IPS-20b (cell line): ENCODE results near the gene NOS3.

Experiments
- H3K27ac ChIP-seq: one replicate; pipeline ENCODE4 v1.5.1; 2013; ENCODE audit warnings: low read length
- H3K27me3 ChIP-seq: 2 replicates; pipeline ENCODE4 v1.6.1; 2013; ENCODE audit warnings: mild to moderate bottlenecking, low read length, inconsistent platforms; ENCODE audit not compliant: insufficient read depth
- H3K36me3 ChIP-seq: 2 replicates; pipeline ENCODE4 v1.6.1; 2013; ENCODE audit warnings: low read depth, mild to moderate bottlenecking, inconsistent platforms, low read length, moderate library complexity; ENCODE audit not compliant: insufficient read depth
- H3K4me1 ChIP-seq: 2 replicates; pipeline ENCODE4 v1.6.1; 2013; ENCODE audit warnings: mild to moderate bottlenecking, control low read depth, inconsistent platforms, low read length, moderate library complexity; ENCODE audit not compliant: insufficient read depth
- H3K4me3 ChIP-seq: 2 replicates; pipeline ENCODE4 v1.5.1; 2013; ENCODE audit warnings: mild to moderate bottlenecking, low read length, inconsistent platforms
- H3K9ac ChIP-seq: 2 replicates; pipeline ENCODE4 v1.6.1; 2013; ENCODE audit warnings: low read depth, mild to moderate bottlenecking, inconsistent platforms, low read length, moderate library complexity
- H3K9me3 ChIP-seq: 2 replicates; pipeline ENCODE4 v1.6.1; 2013; ENCODE audit warnings: mild to moderate bottlenecking, low read depth, low read length, inconsistent platforms; ENCODE audit not compliant: insufficient read depth

The NOS3 gene

GRCh38 chr7:150954201-150954985 is 36.4 kb upstream of the NOS3 start:
- H3K36me3 ChIP-seq = no peaks in the 10 kb centered on the region
- H3K27ac ChIP-seq = no peak overlapping the region
- H3K9me3 ChIP-seq = no peaks in the 10 kb centered on the region
- no peak overlapping the region for H3K9ac ChIP-seq
- peaks cover 4% of the 10 kb centered on the region; the same call in 1 of the 2 replicates for H3K27me3 ChIP-seq
- H3K4me1 ChIP-seq = peaks cover 14% of the 10 kb centered on the region; the same call in 1 of the 2 replicates
- H3K4me3 ChIP-seq = no peak overlapping the region

- Histone ChIP-seq H3K9ac (no peak overlapping the region), H3K4me1 (peaks cover 9% of the 10 kb centered on the region; the same call in 1 of the 2 replicates), H3K4me3 (no peak overlapping the region), H3K9me3 (no peaks in the 10 kb centered on the region), H3K27ac (no peak overlapping the region), H3K27me3 (no peaks in the 10 kb centered on the region), H3K36me3 (no peaks in the 10 kb centered on the region)
Measured at GRCh38 chr7:150954986-150955518, 35.8 kb upstream of the NOS3 start.

GRCh38 chr7:150955519-150956394 is 35.1 kb upstream of the NOS3 start:
- Histone ChIP-seq H3K27me3 (no peaks in the 10 kb centered on the region), H3K9ac (no peak overlapping the region), H3K36me3 (no peaks in the 10 kb centered on the region), H3K9me3 (no peaks in the 10 kb centered on the region), H3K4me3 (no peak overlapping the region), H3K27ac (no peak overlapping the region), H3K4me1 (peaks cover 9% of the 10 kb centered on the region; the same call in 1 of the 2 replicates)

GRCh38 chr7:150956395-150957132 is 34.3 kb upstream of the NOS3 start:
- Histone ChIP-seq H3K9me3 (no peaks in the 10 kb centered on the region), H3K4me3 (no peak overlapping the region), H3K27ac (no peak overlapping the region), H3K36me3 (no peaks in the 10 kb centered on the region), H3K9ac (no peak overlapping the region), H3K4me1 (peaks cover 9% of the 10 kb centered on the region; the same call in 1 of the 2 replicates), H3K27me3 (no peaks in the 10 kb centered on the region)

- Histone ChIP-seq H3K9ac (no peak overlapping the region), H3K36me3 (no peaks in the 10 kb centered on the region), H3K4me1 (peaks cover 9% of the 10 kb centered on the region; the same call in 1 of the 2 replicates), H3K4me3 (no peak overlapping the region), H3K27ac (no peak overlapping the region), H3K27me3 (no peaks in the 10 kb centered on the region), H3K9me3 (no peaks in the 10 kb centered on the region)
Measured at GRCh38 chr7:150957133-150958020, 33.4 kb upstream of the NOS3 start.

GRCh38 chr7:150958062-150958552 is 32.7 kb upstream of the NOS3 start:
- no peaks in the 10 kb centered on the region for H3K36me3 ChIP-seq
- H3K27ac ChIP-seq = no peak overlapping the region
- H3K9me3 ChIP-seq = no peaks in the 10 kb centered on the region
- H3K4me1 ChIP-seq = peaks cover 9% of the 10 kb centered on the region; the same call in 1 of the 2 replicates
- no peaks in the 10 kb centered on the region for H3K27me3 ChIP-seq
- no peak overlapping the region for H3K9ac ChIP-seq
- H3K4me3 ChIP-seq = no peak overlapping the region

GRCh38 chr7:150958597-150958996 is 32.2 kb upstream of the NOS3 start:
- Histone ChIP-seq H3K4me3 (no peak overlapping the region), H3K9ac (no peak overlapping the region), H3K9me3 (no peaks in the 10 kb centered on the region), H3K4me1 (peaks cover 9% of the 10 kb centered on the region; the same call in 1 of the 2 replicates), H3K27me3 (no peaks in the 10 kb centered on the region), H3K36me3 (no peaks in the 10 kb centered on the region), H3K27ac (no peak overlapping the region)

- no peaks in the 10 kb centered on the region for H3K36me3 ChIP-seq
- H3K4me1 ChIP-seq = peaks cover 9% of the 10 kb centered on the region; the same call in 1 of the 2 replicates
- no peaks in the 10 kb centered on the region for H3K9me3 ChIP-seq
- H3K27ac ChIP-seq = no peak overlapping the region
- no peak overlapping the region for H3K9ac ChIP-seq
- H3K4me3 ChIP-seq = no peak overlapping the region
- no peaks in the 10 kb centered on the region for H3K27me3 ChIP-seq
Measured at GRCh38 chr7:150959081-150959480, 31.7 kb upstream of the NOS3 start.

- Histone ChIP-seq H3K4me3 (no peak overlapping the region), H3K9ac (no peak overlapping the region)
Measured at GRCh38 chr7:150959739-150960734, 30.8 kb upstream of the NOS3 start.

More at GRCh38 chr7:150959739-150960734, 30.8 kb upstream of the NOS3 start:
- H3K36me3 ChIP-seq = no peaks in the 10 kb centered on the region
- no peaks in the 10 kb centered on the region for H3K27me3 ChIP-seq
- no peaks in the 10 kb centered on the region for H3K9me3 ChIP-seq
- peaks cover 8% of the 10 kb centered on the region; the same call in 1 of the 2 replicates for H3K4me1 ChIP-seq
- no peak overlapping the region for H3K27ac ChIP-seq
